Endothelial cell (in vitro differentiated cells): ENCODE results near the gene ANKRD29. TPM values are rescaled to one million over a fixed set of nuclear protein-coding genes. Genes with fewer than 3 reads are reported as not detected.

Experiments used
- DNase-seq: peaks from one replicate; pipeline ENCODE4 v3.0.0; 2021; ENCODE audit warnings: low spot score
- H3K27ac Mint-ChIP-seq: one replicate; pipeline ENCODE4 v1.8.0; 2021; ENCODE audit warnings: mixed read lengths, inconsistent platforms; ENCODE audit not compliant: unreplicated experiment
- H3K27me3 Mint-ChIP-seq: one replicate; pipeline ENCODE4 v1.8.0; 2021; ENCODE audit warnings: mild to moderate bottlenecking, moderate library complexity, mixed read lengths, inconsistent platforms; ENCODE audit not compliant: unreplicated experiment
- H3K36me3 Mint-ChIP-seq: one replicate; pipeline ENCODE4 v1.8.0; 2021; ENCODE audit warnings: mild to moderate bottlenecking, low read depth, mixed read lengths, inconsistent platforms; ENCODE audit not compliant: unreplicated experiment
- H3K4me1 Mint-ChIP-seq: one replicate; pipeline ENCODE4 v1.8.0; 2021; ENCODE audit warnings: mild to moderate bottlenecking, mixed read lengths, inconsistent platforms; ENCODE audit not compliant: unreplicated experiment
- H3K4me3 Mint-ChIP-seq: one replicate; pipeline ENCODE4 v1.8.0; 2021; ENCODE audit warnings: mild to moderate bottlenecking, mixed read lengths, inconsistent platforms; ENCODE audit not compliant: unreplicated experiment
- H3K9me3 Mint-ChIP-seq: one replicate; pipeline ENCODE4 v1.8.0; 2021; ENCODE audit warnings: mixed read lengths, inconsistent platforms; ENCODE audit not compliant: unreplicated experiment
- total RNA-seq: library from RNA; stranded (reverse); fragmentation: NEBNext Ultra II Directional; extraction: Animal tissue kit (Norgen Biotek cat#: 25700); gene quantifications from one replicate; pipeline ENCODE4 v1.2.1, GENCODE V29; 2021; ENCODE audit not compliant: unreplicated experiment
- TF ChIP-seq, protein P1 (sequence below): fragments of 200-600 bp; sonication (generic); IDR thresholded peaks from one replicate; pipeline ENCODE4 v1.5.0; 2021; ENCODE audit warnings: antibody characterized with exemption; ENCODE audit not compliant: unreplicated experiment

Gene ANKRD29
- total RNA-seq, 1 donor from 2014 or later = not detected

DNA sequence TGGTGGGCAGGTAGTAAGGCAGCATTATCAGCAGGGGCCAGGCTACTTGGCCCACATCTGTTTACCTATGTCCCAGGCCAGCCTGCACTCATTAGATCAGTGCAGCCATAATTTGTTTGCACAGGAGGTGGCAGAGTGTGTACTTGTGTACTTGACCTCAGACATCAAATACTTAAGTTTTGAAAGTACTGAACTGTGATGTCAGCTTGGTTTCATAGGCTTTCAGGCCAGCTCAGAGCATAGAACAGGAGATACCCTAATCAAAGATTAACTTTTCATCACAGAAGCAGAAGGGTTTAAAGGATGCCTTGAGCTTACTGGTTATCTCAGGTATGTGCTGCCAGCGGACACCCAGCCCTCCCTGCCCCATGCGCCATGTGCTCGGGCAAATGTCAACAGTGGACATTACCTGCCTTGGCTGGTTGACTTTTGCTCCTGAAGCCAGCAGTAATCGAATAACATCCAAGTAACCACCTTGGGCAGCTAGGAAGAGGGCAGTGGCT lies 33.2 kb downstream of the ANKRD29 start:
- Mint-ChIP-seq H3K36me3 (no peaks in the 10 kb centered on the region), H3K27ac (no peak overlapping the region), H3K4me1 (no peaks in the 10 kb centered on the region)

DNA sequence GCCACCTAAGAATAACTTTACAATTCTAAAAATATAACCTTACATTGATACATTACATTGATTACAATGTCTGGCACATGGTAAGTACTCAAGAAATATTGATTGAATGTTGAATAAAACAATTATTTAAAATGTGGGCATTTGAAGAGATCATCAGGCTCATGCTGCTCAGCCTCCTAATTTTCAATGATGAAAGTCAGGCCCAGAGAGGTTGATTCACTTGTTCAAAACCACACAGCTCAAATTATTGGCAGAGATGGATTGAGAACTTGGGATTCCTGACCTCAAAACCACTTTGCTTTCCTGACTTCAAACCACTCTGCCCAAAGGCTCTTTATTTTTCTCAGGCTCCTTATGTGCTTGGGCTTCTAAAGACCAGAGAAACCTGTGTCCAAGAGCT lies 34.7 kb downstream of the ANKRD29 start:
- no peak overlapping the region for H3K27ac Mint-ChIP-seq
- H3K36me3 Mint-ChIP-seq = no peaks in the 10 kb centered on the region
- H3K27me3 Mint-ChIP-seq = no peaks in the 10 kb centered on the region
- TF ChIP-seq, protein P1, sequence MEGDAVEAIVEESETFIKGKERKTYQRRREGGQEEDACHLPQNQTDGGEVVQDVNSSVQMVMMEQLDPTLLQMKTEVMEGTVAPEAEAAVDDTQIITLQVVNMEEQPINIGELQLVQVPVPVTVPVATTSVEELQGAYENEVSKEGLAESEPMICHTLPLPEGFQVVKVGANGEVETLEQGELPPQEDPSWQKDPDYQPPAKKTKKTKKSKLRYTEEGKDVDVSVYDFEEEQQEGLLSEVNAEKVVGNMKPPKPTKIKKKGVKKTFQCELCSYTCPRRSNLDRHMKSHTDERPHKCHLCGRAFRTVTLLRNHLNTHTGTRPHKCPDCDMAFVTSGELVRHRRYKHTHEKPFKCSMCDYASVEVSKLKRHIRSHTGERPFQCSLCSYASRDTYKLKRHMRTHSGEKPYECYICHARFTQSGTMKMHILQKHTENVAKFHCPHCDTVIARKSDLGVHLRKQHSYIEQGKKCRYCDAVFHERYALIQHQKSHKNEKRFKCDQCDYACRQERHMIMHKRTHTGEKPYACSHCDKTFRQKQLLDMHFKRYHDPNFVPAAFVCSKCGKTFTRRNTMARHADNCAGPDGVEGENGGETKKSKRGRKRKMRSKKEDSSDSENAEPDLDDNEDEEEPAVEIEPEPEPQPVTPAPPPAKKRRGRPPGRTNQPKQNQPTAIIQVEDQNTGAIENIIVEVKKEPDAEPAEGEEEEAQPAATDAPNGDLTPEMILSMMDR = no peak
- H3K4me1 Mint-ChIP-seq = no peaks in the 10 kb centered on the region
- no peak for DNase-seq
- H3K4me3 Mint-ChIP-seq = no peak overlapping the region
- no peaks in the 10 kb centered on the region for H3K9me3 Mint-ChIP-seq

More for the DNA sequence above, 33.2 kb downstream of the ANKRD29 start:
- DNase-seq = no peak
- Mint-ChIP-seq H3K4me3 (no peak overlapping the region), H3K27me3 (no peaks in the 10 kb centered on the region), H3K9me3 (no peaks in the 10 kb centered on the region)
- TF ChIP-seq, protein P1 = no peak

DNA sequence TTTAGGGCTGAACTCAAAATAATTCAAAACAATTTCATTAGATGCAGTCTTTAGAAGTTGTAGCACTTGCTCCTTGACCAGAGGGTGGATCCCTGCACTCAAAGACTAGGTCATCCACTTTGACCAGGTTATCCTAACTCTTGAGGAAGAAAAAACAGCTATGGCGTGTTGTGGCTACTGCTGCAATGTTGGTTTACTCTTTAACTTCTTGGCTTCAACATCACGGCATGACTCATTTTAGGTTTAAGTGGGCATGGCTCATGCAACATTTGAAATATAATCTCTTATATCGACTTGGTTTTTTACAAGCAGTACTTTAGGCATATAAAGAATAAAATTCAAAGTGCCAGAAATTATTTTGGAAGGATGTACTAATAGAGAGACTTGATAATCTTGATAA lies 35.4 kb downstream of the ANKRD29 start:
- H3K36me3 Mint-ChIP-seq = no peaks in the 10 kb centered on the region
- DNase-seq = no peak
- H3K27me3 Mint-ChIP-seq = no peaks in the 10 kb centered on the region
- TF ChIP-seq, protein P1 = no peak
- H3K27ac Mint-ChIP-seq = no peak overlapping the region
- H3K9me3 Mint-ChIP-seq = no peaks in the 10 kb centered on the region
- H3K4me3 Mint-ChIP-seq = no peak overlapping the region
- H3K4me1 Mint-ChIP-seq = no peaks in the 10 kb centered on the region

DNA sequence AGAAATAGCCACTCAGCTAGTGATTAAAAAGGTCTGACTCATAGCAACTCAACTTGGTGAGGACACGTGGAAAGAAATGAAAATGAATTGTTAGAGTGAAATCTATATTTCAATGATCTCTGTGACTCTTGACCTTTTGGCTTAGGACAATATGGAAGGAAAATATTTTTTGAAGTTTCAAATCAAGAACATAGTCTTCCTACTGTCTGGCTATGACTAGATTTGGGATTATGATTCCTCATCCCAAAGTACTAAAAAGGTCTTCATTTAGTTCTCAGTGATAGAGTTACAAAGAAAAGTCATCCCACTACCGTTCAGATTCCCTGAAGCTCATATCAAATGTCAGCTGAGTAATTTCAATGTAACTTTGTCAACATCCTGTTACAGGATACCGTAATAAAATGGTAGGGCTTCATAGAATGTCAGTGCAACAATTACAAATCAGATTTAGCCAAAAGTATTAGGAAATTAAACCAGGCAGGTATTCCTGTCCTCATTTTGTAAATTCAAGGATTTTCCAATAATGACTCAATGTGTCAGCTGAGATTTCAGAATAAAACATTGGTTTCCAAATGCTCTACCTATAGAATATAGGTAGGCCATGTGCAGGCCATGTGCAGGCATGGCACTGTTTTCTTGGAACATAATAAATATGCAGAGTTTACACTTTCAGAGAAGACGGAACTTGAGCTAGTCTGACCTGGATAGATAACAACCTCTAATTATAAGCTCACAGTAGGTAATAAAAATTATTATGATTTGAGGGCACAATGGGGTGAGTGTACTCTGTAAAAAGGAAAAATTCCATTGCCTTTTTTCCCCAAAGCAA lies 36.0 kb downstream of the ANKRD29 start:
- no peak for DNase-seq
- H3K27me3 Mint-ChIP-seq = no peaks in the 10 kb centered on the region
- no peak overlapping the region for H3K27ac Mint-ChIP-seq
- H3K4me3 Mint-ChIP-seq = no peak overlapping the region
- TF ChIP-seq, protein P1 = no peak
- H3K9me3 Mint-ChIP-seq = no peaks in the 10 kb centered on the region
- no peaks in the 10 kb centered on the region for H3K4me1 Mint-ChIP-seq
- no peaks in the 10 kb centered on the region for H3K36me3 Mint-ChIP-seq

DNA sequence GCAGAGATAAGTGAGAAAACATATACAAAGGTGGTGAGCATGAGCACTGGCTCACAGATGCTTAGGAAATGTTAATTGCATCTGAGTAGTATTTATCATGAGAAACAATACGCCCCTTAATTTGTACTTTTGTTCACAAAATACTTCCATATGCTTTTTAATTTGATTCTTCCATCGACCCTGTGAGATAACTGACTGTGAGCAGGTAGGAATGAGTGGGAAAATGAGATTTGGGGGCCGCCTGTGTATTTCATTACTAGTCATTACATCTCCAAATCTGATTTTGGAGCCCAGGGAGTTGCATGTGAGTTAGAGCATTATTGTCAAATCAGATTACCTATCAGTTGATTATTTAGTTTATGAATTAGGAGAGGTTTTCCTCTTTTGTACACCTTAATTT lies 39.7 kb downstream of the ANKRD29 start:
- H3K36me3 Mint-ChIP-seq = no peaks in the 10 kb centered on the region
- no peaks in the 10 kb centered on the region for H3K4me1 Mint-ChIP-seq
- peaks cover 9% of the 10 kb centered on the region for H3K27me3 Mint-ChIP-seq
- H3K9me3 Mint-ChIP-seq = no peaks in the 10 kb centered on the region
- TF ChIP-seq, protein P1 = no peak
- H3K27ac Mint-ChIP-seq = no peak overlapping the region
- H3K4me3 Mint-ChIP-seq = no peak overlapping the region
- no peak for DNase-seq
